ENCODE results near the gene CRY2.
"Not testable (repeated sequence)": the region's sequence is repeated elsewhere in the genome, so short reads cannot be mapped to it uniquely, and the experiment has no call there.

Gene CRY2

GRCh38 chr11:45811571-45812290 is 35.5 kb upstream of the CRY2 start:
- DNase-seq (ENCODE audit: low read depth), result no peak

DNA sequence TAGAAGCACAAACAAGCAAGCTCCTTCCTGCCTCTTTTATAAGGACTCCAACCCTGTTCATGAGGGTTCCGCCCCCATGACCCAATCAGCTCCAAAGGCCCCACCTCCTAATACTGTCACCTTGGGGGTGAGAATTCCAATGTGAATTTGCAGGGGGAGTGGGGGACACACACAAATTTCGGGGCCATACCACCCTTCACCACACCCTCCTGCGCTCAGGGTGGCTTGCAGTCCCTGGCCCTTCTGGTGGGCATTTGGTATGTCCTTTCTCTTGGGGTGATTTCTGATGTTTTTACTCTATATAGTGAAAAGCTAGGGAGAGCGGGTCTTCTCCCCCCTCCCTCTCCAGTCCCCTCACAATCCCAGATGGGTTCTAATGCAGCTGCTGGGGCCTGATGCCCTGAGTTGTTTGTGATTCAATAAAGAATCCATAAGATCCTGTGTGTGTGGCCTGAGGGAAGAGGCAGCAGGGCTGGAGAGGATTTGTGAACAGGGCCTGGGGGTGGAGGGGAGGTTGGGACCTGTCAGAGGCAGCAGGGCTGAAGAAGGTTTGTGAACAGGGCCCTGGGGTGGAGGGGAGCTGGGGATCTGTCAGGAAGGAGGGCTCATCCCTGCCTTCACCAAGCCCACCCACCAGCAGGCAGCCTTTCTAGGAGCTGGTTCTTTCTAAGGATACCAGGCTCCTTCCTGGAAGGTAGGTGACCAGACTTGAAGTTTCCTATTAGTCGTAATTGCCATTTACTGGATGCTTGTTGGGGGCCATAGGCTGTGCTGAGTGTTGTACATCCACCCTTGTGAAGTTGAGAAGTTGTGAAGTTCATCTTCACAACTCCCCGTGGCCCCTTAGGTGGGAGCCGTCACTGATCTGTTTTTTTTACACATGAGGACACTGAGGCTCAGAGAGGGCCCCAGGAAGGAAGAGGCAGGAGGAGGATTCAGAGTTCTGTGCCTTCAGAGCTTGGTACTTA is 34.4 kb upstream of the CRY2 start:
- DNase-seq (ENCODE audit: low read depth), result no peak

DNA sequence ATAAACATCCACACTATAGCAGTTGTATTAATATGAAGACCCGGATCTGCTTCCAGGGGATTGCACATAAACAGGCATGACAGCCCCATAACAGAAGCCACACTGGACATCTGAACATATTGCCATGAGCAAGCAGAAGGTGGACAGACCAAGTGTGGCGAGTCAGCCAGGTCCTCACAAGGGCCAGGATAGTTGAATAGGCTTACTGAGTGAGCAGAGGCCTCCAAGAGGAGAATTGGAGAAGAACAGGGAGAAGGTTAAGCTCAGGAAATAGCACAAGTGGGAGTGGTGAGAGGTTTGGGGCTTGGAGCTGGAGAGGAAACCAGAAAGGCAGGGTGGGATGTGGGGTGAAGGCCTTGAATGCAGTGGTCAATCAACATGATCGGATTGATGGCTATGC is 31.5 kb upstream of the CRY2 start:
- DNase-seq (ENCODE audit: low read depth), result peak; percentile 47

DNA sequence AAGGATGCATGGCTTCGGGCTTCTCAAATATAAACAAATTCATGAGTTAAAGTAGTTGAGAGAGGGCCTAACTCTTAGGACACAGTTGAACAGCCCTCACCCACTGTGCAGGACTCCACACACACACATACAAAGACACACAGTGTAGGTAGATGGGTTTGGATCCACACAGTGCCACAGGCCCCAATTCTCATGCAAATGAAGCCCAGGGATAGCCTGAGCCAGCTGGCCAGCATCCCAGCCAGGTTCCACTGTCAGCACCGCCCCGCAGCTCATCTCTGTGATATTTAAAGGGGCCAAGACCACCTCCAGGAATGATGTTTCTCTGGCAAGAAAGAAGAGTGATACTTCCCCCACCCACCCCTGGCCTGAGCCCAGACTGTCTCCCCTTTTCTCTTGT is 30.7 kb upstream of the CRY2 start:
- DNase-seq (ENCODE audit: low read depth), result no peak

- no peak for DNase-seq (ENCODE audit: low read depth)
These were observed 30.1 kb upstream of the CRY2 start for GRCh38 chr11:45817191-45817590.

- no peak for DNase-seq (ENCODE audit: low read depth)
These were observed 28.2 kb upstream of the CRY2 start for GRCh38 chr11:45818961-45819605.

DNA sequence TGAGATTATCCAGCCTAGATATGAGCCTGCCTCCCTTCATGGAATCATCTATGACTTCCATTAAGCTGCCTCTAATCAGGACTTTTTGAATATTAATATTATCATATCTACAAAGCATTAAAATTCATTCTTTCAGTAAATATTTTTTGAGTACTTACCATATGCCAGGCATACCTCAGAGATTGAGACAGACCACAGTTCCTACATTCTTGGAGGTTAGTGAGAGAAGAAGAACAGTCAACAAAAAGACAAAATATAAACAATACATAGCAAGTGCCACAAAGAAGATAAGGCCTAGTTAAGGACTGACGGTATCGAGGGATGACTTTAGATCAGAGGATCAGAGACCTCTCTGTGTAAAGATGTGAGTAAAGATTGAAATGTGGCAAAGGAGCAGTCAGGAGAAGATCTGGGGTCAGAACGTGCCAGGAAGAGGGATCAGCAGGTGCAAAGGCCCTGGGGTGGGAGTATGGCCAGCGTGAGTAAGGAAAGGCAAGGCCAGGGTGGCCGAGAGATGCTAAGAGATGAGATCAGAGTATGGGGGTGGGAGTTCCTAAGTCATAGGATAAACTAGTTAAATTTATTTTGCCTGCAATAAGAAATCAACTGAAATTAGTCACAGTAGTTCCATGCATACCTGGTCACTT is 26.9 kb upstream of the CRY2 start:
- DNase-seq (ENCODE audit: low read depth), result peak; percentile 57

GRCh38 chr11:45826492-45826891 is 20.8 kb upstream of the CRY2 start:
- peak; percentile 18 for DNase-seq (ENCODE audit: low read depth)

- DNase-seq (ENCODE audit: low read depth), result no peak
These were observed 20.2 kb upstream of the CRY2 start for GRCh38 chr11:45827123-45827522.

DNA sequence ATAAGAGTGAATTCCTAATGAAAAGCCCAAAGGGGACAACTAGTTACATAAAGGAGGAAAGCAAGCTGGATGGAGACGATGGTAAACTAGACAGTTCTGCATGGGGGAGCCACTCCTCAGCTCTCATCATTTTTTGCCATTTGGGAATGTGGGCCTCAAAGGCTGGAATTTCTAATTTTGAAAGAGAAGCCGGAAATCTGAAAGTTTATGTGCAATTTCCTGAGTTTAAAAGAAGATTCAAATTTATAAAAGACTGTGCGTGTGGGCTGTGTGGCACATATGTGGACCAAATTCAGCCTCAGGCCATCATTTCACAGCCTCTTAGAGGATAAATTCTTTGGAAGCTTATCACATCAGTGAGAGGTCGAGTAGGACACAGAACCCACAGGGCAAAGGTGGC is 18.3 kb upstream of the CRY2 start:
- no peak for DNase-seq (ENCODE audit: low read depth)

- no peak for DNase-seq (ENCODE audit: low read depth)
These were observed 16.7 kb upstream of the CRY2 start for GRCh38 chr11:45830596-45830995.

DNA sequence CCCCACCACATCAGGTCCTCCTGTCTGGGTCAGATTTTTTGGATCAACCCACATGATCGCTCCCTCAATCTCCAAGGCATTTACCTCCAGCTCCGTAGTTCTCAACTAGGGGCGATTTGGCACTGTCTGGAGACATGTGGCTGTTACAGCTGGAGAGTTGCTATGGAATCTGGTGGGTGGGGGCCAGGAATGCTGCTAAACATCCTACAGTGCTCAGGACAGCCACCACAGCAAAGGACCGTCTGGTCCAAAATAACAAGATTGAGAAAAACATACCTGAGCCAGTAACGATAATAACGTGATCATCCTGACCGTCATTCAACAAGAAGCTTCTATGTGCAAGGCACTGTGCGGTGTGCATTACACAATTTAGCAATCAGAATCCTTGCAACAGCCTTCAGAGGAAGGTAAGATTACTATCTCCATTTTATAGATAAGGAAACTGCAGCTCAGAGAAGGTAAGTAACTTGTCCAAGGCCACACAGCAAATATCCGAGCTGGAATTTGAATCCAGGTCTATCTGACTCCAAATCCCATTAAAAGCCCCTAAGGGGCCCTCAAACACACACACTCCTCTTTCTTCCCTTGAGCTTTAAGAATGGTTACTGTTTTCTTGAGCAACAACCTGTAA is 14.3 kb upstream of the CRY2 start:
- DNase-seq (ENCODE audit: low read depth), result peak; percentile 42

GRCh38 chr11:45833761-45834160 is 13.5 kb upstream of the CRY2 start:
- no peak for DNase-seq (ENCODE audit: low read depth)

DNA sequence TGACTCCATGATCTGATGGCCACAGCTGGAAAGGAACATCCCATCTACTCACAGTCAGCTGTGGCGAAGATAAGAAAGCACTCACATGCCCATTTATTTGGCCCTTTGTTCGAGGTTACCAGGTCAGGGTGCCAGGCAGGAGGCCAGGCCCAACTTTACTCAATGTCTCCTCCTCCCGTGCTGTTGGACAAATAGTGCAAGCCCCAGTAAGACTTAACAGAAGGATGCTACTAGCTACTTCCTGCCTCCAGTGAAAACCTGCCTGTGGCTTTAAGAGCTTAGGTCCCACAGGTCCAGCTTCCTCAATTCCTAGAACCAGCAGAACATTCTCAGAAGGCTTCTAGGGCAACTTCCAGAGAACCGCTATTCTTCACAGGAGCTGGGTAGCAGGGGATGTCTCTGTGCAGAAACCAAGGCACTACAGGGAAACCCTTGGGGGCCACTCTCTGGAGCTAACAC is 12.9 kb upstream of the CRY2 start:
- no peak for DNase-seq (ENCODE audit: low read depth)

GRCh38 chr11:45839204-45839603 is 8.1 kb upstream of the CRY2 start:
- no peak for DNase-seq (ENCODE audit: low read depth)

GRCh38 chr11:45840251-45840650 is 7.0 kb upstream of the CRY2 start:
- not testable (repeated sequence) for DNase-seq (ENCODE audit: low read depth)

DNA sequence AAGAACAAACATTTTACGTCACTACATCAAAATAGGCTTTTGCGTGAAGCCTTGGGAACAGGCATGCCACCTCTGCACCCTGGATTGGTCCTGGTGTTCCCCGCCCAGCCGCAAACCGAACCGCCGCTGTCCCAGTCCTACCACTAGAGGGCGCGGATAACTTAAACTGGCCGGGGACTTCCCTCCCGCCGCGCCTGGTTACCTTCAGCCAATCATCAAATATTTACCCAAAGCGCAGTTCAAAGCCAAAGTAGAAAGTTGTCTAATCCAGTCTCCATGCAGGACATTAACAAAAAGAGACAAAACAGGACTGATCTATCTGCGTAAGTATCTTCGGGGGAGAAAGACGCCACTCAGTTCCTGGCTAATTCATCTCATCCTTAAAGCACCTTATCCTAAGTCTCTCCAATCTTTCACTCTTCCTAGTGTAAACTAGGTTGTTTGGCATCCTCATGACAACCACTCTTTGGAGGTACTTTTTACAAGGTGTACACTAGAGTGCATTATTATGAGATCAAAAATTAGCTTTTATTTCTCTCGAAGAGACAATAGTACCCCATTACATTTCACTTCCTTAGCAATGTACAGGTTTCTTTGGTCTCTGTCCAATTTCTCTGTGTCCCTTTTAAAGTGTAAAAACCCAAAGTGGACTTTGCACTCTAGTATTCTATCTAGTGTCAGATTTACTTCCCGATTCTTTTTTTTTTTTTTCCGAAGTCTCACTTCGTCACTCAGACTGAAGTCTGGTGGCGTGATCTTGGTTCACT is 3.9 kb upstream of the CRY2 start:
- peak; percentile 76 for DNase-seq (ENCODE audit: low read depth)

GRCh38 chr11:45844822-45845578 is 2.3 kb upstream of the CRY2 start:
- DNase-seq (ENCODE audit: low read depth), result no peak

GRCh38 chr11:45846174-45846675 is 1.1 kb upstream of the CRY2 start:
- no peak for DNase-seq (ENCODE audit: low read depth)

DNA sequence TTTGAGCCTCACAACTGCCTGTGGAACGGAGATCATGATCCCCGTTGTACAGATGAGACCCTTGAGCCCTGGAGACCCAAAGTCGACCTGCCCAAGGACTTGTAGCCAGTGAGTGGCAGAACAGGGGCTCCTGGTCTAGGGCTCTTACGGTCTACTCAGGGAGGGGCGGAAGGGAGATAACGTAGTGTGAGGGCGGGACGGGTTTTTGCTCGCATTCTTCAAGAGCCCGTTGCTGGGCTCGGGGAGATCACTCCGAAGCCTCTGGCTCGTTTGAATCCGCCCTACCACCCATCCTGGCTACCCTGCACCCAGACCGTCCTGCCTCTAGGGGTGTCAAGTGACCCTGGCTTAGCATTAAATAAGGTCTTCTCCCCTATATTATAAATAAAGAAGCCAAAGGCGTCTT is 639 bp downstream of the CRY2 start:
- DNase-seq (ENCODE audit: low read depth), result peak; percentile 58
